SK-N-SH (cell line): ENCODE data around the gene CAMKMT. TPM values are rescaled to one million over a fixed set of nuclear protein-coding genes. Genes with fewer than 3 reads are reported as not detected.

Experiments
- CHD2 ChIP-seq: fragments of 150-350 bp; IDR thresholded peaks from 2 replicates; pipeline ENCODE4 v1.6.1; 2018; ENCODE audit warnings: low read length; ENCODE audit not compliant: partially characterized antibody
- ELF1 ChIP-seq: IDR thresholded peaks from 2 replicates; pipeline ENCODE4 v1.4.0; 2012
- EP300 ChIP-seq, 2 experiments: IDR thresholded peaks; 2 replicates each; pipeline versions ENCODE4 v1.4.0 to v1.6.1; 2012; ENCODE audit warnings: borderline replicate concordance in 1 of 2, low read depth in 1 of 2, low read length in 1 of 2
- EZH2phosphoT487 ChIP-seq: fragments of 200-600 bp; sonication (generic); IDR thresholded peaks from 2 replicates; pipeline ENCODE4 v1.6.1; 2017; ENCODE audit warnings: low read depth, mixed run types, mild to moderate bottlenecking, antibody characterized with exemption, moderate library complexity, borderline replicate concordance
- FOSL2 ChIP-seq: IDR thresholded peaks from 2 replicates; pipeline ENCODE4 v1.4.0; 2012; ENCODE audit warnings: low read depth, mild to moderate bottlenecking, moderate library complexity, borderline replicate concordance
- FOXJ3 ChIP-seq: sonication (generic); formaldehyde crosslinking; IDR thresholded peaks from 2 replicates; pipeline ENCODE4 v1.5.1; 2020; ENCODE audit warnings: mild to moderate bottlenecking, missing genetic modification reagents
- FOXM1 ChIP-seq: IDR thresholded peaks from 2 replicates; pipeline ENCODE4 v1.4.0; 2012; ENCODE audit warnings: low read depth, mild to moderate bottlenecking
- GATA2 ChIP-seq: sonication (generic); formaldehyde crosslinking; IDR thresholded peaks from 2 replicates; pipeline ENCODE4 v1.5.0; 2020; ENCODE audit warnings: mild to moderate bottlenecking, missing genetic modification reagents
- MEF2A ChIP-seq: IDR thresholded peaks from 2 replicates; pipeline ENCODE4 v1.4.0; 2012; ENCODE audit warnings: low read depth, borderline replicate concordance
- PBX3 ChIP-seq: IDR thresholded peaks from 2 replicates; pipeline ENCODE4; 2012
- RCOR1 ChIP-seq: fragments of 150-350 bp; IDR thresholded peaks from 2 replicates; pipeline ENCODE4 v1.6.1; 2017; ENCODE audit warnings: antibody characterized with exemption, low read length
- REST ChIP-seq: IDR thresholded peaks from 2 replicates; pipeline ENCODE4 v1.6.1; 2012; ENCODE audit warnings: mild to moderate bottlenecking, low read depth, low read length, moderate library complexity
- RXRA ChIP-seq: IDR thresholded peaks from 2 replicates; pipeline ENCODE4 v1.4.0; 2012; ENCODE audit warnings: low read depth, mild to moderate bottlenecking, borderline replicate concordance
- SIN3A ChIP-seq: IDR thresholded peaks from 2 replicates; pipeline ENCODE4 v1.6.1; 2012; ENCODE audit warnings: low read depth, mild to moderate bottlenecking, low read length, moderate library complexity, borderline replicate concordance
- TAF1 ChIP-seq: IDR thresholded peaks from 2 replicates; pipeline ENCODE4 v1.6.1; 2012; ENCODE audit warnings: low read depth, mild to moderate bottlenecking, low read length, moderate library complexity, borderline replicate concordance
- TEAD4 ChIP-seq: IDR thresholded peaks from 2 replicates; pipeline ENCODE4 v1.4.0; 2012; ENCODE audit warnings: mild to moderate bottlenecking, borderline replicate concordance; ENCODE audit not compliant: insufficient read depth
- YY1 ChIP-seq: IDR thresholded peaks from 2 replicates; pipeline ENCODE4 v1.4.0; 2012; ENCODE audit warnings: low read depth, mild to moderate bottlenecking
- polyA plus RNA-seq, 3 experiments: library from polyadenylated mRNA; depleted of rRNA; stranded (reverse); fragments of >200 nt; gene quantifications; 2 replicates each; pipeline ENCODE4 v1.2.3, GENCODE V29; 2012

Gene CAMKMT
- polyA plus RNA-seq, 1 of the 3 experiments (the other 2 are of a cell fraction), result 5.9 TPM

DNA sequence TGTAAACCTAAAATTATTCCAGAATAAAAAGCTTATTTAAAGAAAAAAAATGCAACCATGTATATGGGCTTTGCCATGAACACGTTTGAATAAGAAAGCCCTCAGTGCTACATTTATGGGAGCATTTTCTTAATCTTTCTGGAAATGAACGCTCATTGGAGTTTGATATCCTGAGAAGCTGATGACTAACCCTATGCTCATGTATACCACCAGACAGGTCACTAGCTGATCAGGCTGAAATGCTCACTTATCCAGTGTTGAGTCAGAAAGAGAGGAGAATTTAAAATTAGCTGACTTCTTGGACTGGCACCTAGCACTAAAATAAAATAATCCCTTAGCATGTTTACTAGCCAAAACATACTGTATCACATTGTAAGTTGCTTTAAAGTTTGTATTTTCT is 324.8 kb downstream of the CAMKMT start (continued):
- no peak for TF ChIP-seq REST
- TF ChIP-seq YY1, result no peak
- no peak for TF ChIP-seq TEAD4
- TF ChIP-seq FOXM1, result no peak
- TF ChIP-seq ELF1, result no peak
- no peak for TF ChIP-seq RXRA
- TF ChIP-seq TAF1, result 0 out of 2 replicates have a peak, but pooled peaks have one; percentile 26
- peak; percentile 32; the same call in 1 of the 2 replicates for TF ChIP-seq PBX3
- TF ChIP-seq GATA2 (CRISPR knock-in tag), result no peak
- TF ChIP-seq RCOR1, result no peak
- no peak for TF ChIP-seq MEF2A
- TF ChIP-seq EZH2phosphoT487, result no peak
- no peak for TF ChIP-seq CHD2
- TF ChIP-seq FOXJ3 (CRISPR knock-in tag), result no peak
- TF ChIP-seq FOSL2, result peak; percentile 82
- no peak for TF ChIP-seq SIN3A
- TF ChIP-seq EP300 (IDR thresholded peaks at IDR 0.05; ENCODE audit: borderline replicate concordance in 1 of 2, low read depth in 1 of 2, low read length in 1 of 2), result no peak
